ENCODE measurements around the gene PIK3AP1. TPM values are rescaled to one million over a fixed set of nuclear protein-coding genes. Genes with fewer than 3 reads are reported as not detected.

The PIK3AP1 gene
- polyA plus RNA-seq, 2 of the 4 experiments (the other 2 are of a cell fraction) = 1.6 to 3.2 TPM

GRCh38 chr10:96586419-96587263, 133.7 kb downstream of the PIK3AP1 start, which contains the start of gene TM9SF3 (continued):
- TF ChIP-seq FOSL2 (IDR thresholded peaks at IDR 0.05) = peak; percentile 23; the same call in 1 of the 2 replicates
- TF ChIP-seq FOSL2 (CRISPR knock-in tag; IDR thresholded peaks at IDR 0.05) = peak; percentile 82
- TF ChIP-seq, protein P1, sequence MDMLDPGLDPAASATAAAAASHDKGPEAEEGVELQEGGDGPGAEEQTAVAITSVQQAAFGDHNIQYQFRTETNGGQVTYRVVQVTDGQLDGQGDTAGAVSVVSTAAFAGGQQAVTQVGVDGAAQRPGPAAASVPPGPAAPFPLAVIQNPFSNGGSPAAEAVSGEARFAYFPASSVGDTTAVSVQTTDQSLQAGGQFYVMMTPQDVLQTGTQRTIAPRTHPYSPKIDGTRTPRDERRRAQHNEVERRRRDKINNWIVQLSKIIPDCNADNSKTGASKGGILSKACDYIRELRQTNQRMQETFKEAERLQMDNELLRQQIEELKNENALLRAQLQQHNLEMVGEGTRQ (IDR thresholded peaks at IDR 0.05) = no peak
- TF ChIP-seq BCL3 (IDR thresholded peaks at IDR 0.05) = peak; percentile 83; the same call in 2 of the 3 replicates
- no peak for TF ChIP-seq ATOH8 (CRISPR knock-in tag; IDR thresholded peaks at IDR 0.05; ENCODE audit: low read depth)
- no peak for TF ChIP-seq ELK1 (IDR thresholded peaks at IDR 0.05; ENCODE audit: low read depth, low read length)

GRCh38 chr10:96585736-96586418, 134.4 kb downstream of the PIK3AP1 start:
- POLR2A ChIA-PET = no interaction called here
- under 1% methylated on average over 11 of the region's 20 CpGs for WGBS (ENCODE audit: missing lambda C conversion rate)
- TF ChIP-seq NFE2L2 (conservative IDR thresholded peaks at IDR 0.05; ENCODE audit: low read length) (no peak), FOSL2 (IDR thresholded peaks at IDR 0.05) (no peak), FOSL2 (CRISPR knock-in tag; IDR thresholded peaks at IDR 0.05) (no peak), RAD21 (conservative IDR thresholded peaks at IDR 0.05 in 1 of 2, IDR thresholded peaks at IDR 0.05 in 1 of 2) (no peak), ELK1 (IDR thresholded peaks at IDR 0.05; ENCODE audit: low read depth, low read length) (no peak), HDAC2 (IDR thresholded peaks at IDR 0.05) (no peak)
- TF ChIP-seq, protein P2, sequence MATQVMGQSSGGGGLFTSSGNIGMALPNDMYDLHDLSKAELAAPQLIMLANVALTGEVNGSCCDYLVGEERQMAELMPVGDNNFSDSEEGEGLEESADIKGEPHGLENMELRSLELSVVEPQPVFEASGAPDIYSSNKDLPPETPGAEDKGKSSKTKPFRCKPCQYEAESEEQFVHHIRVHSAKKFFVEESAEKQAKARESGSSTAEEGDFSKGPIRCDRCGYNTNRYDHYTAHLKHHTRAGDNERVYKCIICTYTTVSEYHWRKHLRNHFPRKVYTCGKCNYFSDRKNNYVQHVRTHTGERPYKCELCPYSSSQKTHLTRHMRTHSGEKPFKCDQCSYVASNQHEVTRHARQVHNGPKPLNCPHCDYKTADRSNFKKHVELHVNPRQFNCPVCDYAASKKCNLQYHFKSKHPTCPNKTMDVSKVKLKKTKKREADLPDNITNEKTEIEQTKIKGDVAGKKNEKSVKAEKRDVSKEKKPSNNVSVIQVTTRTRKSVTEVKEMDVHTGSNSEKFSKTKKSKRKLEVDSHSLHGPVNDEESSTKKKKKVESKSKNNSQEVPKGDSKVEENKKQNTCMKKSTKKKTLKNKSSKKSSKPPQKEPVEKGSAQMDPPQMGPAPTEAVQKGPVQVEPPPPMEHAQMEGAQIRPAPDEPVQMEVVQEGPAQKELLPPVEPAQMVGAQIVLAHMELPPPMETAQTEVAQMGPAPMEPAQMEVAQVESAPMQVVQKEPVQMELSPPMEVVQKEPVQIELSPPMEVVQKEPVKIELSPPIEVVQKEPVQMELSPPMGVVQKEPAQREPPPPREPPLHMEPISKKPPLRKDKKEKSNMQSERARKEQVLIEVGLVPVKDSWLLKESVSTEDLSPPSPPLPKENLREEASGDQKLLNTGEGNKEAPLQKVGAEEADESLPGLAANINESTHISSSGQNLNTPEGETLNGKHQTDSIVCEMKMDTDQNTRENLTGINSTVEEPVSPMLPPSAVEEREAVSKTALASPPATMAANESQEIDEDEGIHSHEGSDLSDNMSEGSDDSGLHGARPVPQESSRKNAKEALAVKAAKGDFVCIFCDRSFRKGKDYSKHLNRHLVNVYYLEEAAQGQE (IDR thresholded peaks at IDR 0.05) = no peak
- TF ChIP-seq, protein P3, sequence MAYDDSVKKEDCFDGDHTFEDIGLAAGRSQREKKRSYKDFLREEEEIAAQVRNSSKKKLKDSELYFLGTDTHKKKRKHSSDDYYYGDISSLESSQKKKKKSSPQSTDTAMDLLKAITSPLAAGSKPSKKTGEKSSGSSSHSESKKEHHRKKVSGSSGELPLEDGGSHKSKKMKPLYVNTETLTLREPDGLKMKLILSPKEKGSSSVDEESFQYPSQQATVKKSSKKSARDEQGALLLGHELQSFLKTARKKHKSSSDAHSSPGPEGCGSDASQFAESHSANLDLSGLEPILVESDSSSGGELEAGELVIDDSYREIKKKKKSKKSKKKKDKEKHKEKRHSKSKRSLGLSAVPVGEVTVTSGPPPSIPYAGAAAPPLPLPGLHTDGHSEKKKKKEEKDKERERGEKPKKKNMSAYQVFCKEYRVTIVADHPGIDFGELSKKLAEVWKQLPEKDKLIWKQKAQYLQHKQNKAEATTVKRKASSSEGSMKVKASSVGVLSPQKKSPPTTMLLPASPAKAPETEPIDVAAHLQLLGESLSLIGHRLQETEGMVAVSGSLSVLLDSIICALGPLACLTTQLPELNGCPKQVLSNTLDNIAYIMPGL (CRISPR knock-in tag; IDR thresholded peaks at IDR 0.05; ENCODE audit: borderline replicate concordance) = no peak
- peaks cover 26% of the 10 kb centered on the region for H3K4me1 ChIP-seq
- no peaks in the 10 kb centered on the region for H3K9me3 ChIP-seq
- peak overlapping the region; percentile 99 for H3K4me2 ChIP-seq
- no peak for FAIRE-seq
- peak overlapping the region; percentile 95 for H3K4me3 ChIP-seq
- ATAC-seq = peak; percentile 51 to 70
- H3K27ac ChIP-seq = peak overlapping the region; percentile 97 to 100
- DNase-seq (ENCODE audit: low read depth in 1 of 2, low spot score in 1 of 2) = no peak
- CTCF ChIA-PET = interaction anchor here (1.2 kb wide), 1 partner anchor 158 kb away, joined by 3 read pairs; no protein-coding TSS in a partner anchor
